Astrocyte of the spinal cord (primary cell): Measurements from ENCODE around the gene ARFGEF3.
"Not testable (repeated sequence)": the region's sequence is repeated elsewhere in the genome, so short reads cannot be mapped to it uniquely, and the experiment has no call there.

Experiments used
- DNase-seq: peaks from one replicate; pipeline ENCODE4 v3.0.0; 2011; ENCODE audit warnings: low read depth, low spot score
- H3K4me3 ChIP-seq: 2 replicates; pipeline ENCODE4 v1.5.1; 2011; ENCODE audit warnings: low read depth, mild to moderate bottlenecking, low read length, moderate library complexity
- CTCF ChIP-seq: IDR thresholded peaks from 2 replicates; pipeline ENCODE4 v1.5.1; 2012; ENCODE audit warnings: low read depth, mild to moderate bottlenecking, low read length, inconsistent platforms
- in situ Hi-C: cut with HindIII; loops from 2 replicates; pipeline ENCODE4 v1.10.0; 2017; ENCODE audit warnings: low sequenced_read_pairs

ARFGEF3 gene

GRCh38 chr6:138285800-138286199 is 124.1 kb downstream of the ARFGEF3 start:
- in situ Hi-C loops: no loop called here
- no peak overlapping the region for H3K4me3 ChIP-seq
- TF ChIP-seq CTCF: peak; percentile 11
- DNase-seq: no peak

DNA sequence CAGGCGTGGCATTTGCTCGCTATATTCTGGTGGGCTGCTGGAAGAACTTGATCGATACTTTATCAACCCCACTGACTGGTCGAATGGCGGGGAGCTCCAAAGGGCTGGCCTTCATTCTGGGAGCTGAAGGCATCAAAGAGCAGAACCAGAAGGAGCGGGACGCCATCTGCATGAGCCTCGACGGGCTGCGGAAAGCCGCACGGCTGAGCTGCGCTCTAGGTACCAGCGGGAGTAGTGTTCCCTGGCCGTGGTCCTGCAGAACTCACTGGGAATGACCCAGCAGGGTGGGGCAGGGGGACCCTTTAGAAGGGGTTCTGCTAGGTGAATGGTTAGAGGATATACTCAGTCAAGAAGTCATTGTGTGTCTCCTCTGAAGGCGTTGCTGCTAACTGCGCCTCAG is 125.0 kb downstream of the ARFGEF3 start:
- DNase-seq: no peak
- no peak overlapping the region for H3K4me3 ChIP-seq
- TF ChIP-seq CTCF: no peak
- in situ Hi-C loops: no loop called here

GRCh38 chr6:138287144-138287955 is 125.6 kb downstream of the ARFGEF3 start:
- DNase-seq: peak; percentile 7
- TF ChIP-seq CTCF: peak; percentile 60
- no peak overlapping the region for H3K4me3 ChIP-seq
- in situ Hi-C loops: no loop called here

DNA sequence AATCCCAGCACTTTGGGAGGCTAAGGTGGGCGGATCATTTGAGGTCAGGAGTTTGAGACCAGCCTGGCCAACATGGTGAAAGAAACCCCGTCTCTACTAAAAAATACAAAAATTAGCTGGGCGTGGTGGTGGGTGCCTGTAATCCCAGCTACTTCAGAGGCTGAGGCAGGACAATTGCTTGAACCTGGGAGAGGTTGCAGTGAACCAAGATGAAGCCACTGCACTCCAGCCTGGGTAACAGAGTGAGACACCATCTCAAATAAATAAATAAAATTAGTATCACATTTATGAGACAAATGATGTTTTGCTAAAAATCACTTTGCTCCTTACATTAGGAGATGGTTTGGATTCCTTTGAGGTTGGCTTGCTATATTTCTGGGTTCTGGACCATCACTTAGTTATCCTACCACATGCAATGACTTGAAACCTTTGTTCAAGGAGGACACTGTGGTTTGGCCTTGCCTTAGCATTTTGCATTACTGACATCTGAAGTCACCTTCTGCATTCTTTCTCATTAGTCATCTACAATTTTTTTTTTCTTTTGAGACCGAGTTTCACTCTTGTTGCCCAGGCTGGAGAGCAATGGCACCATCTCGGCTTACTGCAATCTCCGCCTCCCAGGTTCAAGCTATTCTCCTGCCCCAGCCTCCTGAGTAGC is 126.8 kb downstream of the ARFGEF3 start:
- in situ Hi-C loops, H3K4me3 ChIP-seq: not testable (repeated sequence)
- peak; percentile 93 for DNase-seq

- no peak for DNase-seq
- in situ Hi-C loops: no loop called here
- no peak overlapping the region for H3K4me3 ChIP-seq
- peak; percentile 27 for TF ChIP-seq CTCF
Measured at GRCh38 chr6:138289739-138290138, 128.0 kb downstream of the ARFGEF3 start.

GRCh38 chr6:138290423-138290962 is 128.8 kb downstream of the ARFGEF3 start:
- TF ChIP-seq CTCF: no peak
- in situ Hi-C loops: no loop called here
- DNase-seq: no peak
- no peak overlapping the region for H3K4me3 ChIP-seq
